ENCODE results near the gene NUP214. TPM values are rescaled to one million over a fixed set of nuclear protein-coding genes. Genes with fewer than 3 reads are reported as not detected.
A peak's percentile ranks its signal among the peaks of the same experiment; 100 is the strongest.

Gene NUP214
- total RNA-seq, 1 donor from 2014 or later = 56.5 TPM

GRCh38 chr9:131279196-131279862 is 153.9 kb downstream of the NUP214 start:
- DNase-seq = no peak
- no peaks in the 10 kb centered on the region for H3K36me3 Mint-ChIP-seq (ENCODE audit: unreplicated experiment)
- H3K4me1 Mint-ChIP-seq (ENCODE audit: low read depth, unreplicated experiment) = peaks cover 26% of the 10 kb centered on the region
- H3K9me3 Mint-ChIP-seq (ENCODE audit: unreplicated experiment) = peaks cover 12% of the 10 kb centered on the region
- H3K4me3 Mint-ChIP-seq (ENCODE audit: unreplicated experiment) = no peak overlapping the region
- no peak for TF ChIP-seq CTCF (IDR thresholded peaks at IDR 0.05; ENCODE audit: partially characterized antibody, unreplicated experiment)
- H3K27ac Mint-ChIP-seq (ENCODE audit: unreplicated experiment) = peak overlapping the region; percentile 33
- peaks cover 13% of the 10 kb centered on the region for H3K27me3 Mint-ChIP-seq (ENCODE audit: unreplicated experiment)

GRCh38 chr9:131279863-131280570 is 154.6 kb downstream of the NUP214 start:
- DNase-seq = no peak
- H3K4me1 Mint-ChIP-seq (ENCODE audit: low read depth, unreplicated experiment) = peaks cover 24% of the 10 kb centered on the region
- peaks cover 14% of the 10 kb centered on the region for H3K9me3 Mint-ChIP-seq (ENCODE audit: unreplicated experiment)
- peaks cover 13% of the 10 kb centered on the region for H3K27me3 Mint-ChIP-seq (ENCODE audit: unreplicated experiment)
- TF ChIP-seq CTCF (IDR thresholded peaks at IDR 0.05; ENCODE audit: partially characterized antibody, unreplicated experiment) = no peak
- H3K4me3 Mint-ChIP-seq (ENCODE audit: unreplicated experiment) = no peak overlapping the region
- H3K27ac Mint-ChIP-seq (ENCODE audit: unreplicated experiment) = peak overlapping the region; percentile 33
- H3K36me3 Mint-ChIP-seq (ENCODE audit: unreplicated experiment) = no peaks in the 10 kb centered on the region

GRCh38 chr9:131280660-131281059 is 155.3 kb downstream of the NUP214 start:
- H3K27ac Mint-ChIP-seq (ENCODE audit: unreplicated experiment) = no peak overlapping the region
- H3K4me3 Mint-ChIP-seq (ENCODE audit: unreplicated experiment) = no peak overlapping the region

GRCh38 chr9:131281119-131281965 is 156.0 kb downstream of the NUP214 start:
- H3K27me3 Mint-ChIP-seq (ENCODE audit: unreplicated experiment) = peaks cover 13% of the 10 kb centered on the region
- H3K4me1 Mint-ChIP-seq (ENCODE audit: low read depth, unreplicated experiment) = peaks cover 13% of the 10 kb centered on the region
- H3K36me3 Mint-ChIP-seq (ENCODE audit: unreplicated experiment) = no peaks in the 10 kb centered on the region
- H3K9me3 Mint-ChIP-seq (ENCODE audit: unreplicated experiment) = peaks cover 12% of the 10 kb centered on the region
- no peak for TF ChIP-seq CTCF (IDR thresholded peaks at IDR 0.05; ENCODE audit: partially characterized antibody, unreplicated experiment)
- peak overlapping the region; percentile 79 for H3K4me3 Mint-ChIP-seq (ENCODE audit: unreplicated experiment)
- H3K27ac Mint-ChIP-seq (ENCODE audit: unreplicated experiment) = peak overlapping the region; percentile 45
- no peak for DNase-seq

More at GRCh38 chr9:131280660-131281059, 155.3 kb downstream of the NUP214 start:
- no peak for DNase-seq
- H3K4me1 Mint-ChIP-seq (ENCODE audit: low read depth, unreplicated experiment) = peaks cover 19% of the 10 kb centered on the region
- no peak for TF ChIP-seq CTCF (IDR thresholded peaks at IDR 0.05; ENCODE audit: partially characterized antibody, unreplicated experiment)
- peaks cover 13% of the 10 kb centered on the region for H3K27me3 Mint-ChIP-seq (ENCODE audit: unreplicated experiment)
- peaks cover 14% of the 10 kb centered on the region for H3K9me3 Mint-ChIP-seq (ENCODE audit: unreplicated experiment)
- no peaks in the 10 kb centered on the region for H3K36me3 Mint-ChIP-seq (ENCODE audit: unreplicated experiment)

All from glutamatergic neuron (in vitro differentiated cells).